ENCODE measurements around the gene PDYN.

Gene PDYN

GRCh38 chr20:1968964-1969363 lies 24.9 kb downstream of the PDYN start:
- H2AFZ ChIP-seq (ENCODE audit: low read length, unreplicated experiment) = no peak overlapping the region
- H3K79me2 ChIP-seq (ENCODE audit: control insufficient read depth, insufficient read depth, low read length, unreplicated experiment) = no peaks in the 10 kb centered on the region
- H3K4me1 ChIP-seq (ENCODE audit: control insufficient read depth, insufficient read depth, low read length, unreplicated experiment) = no peaks in the 10 kb centered on the region
- no peak overlapping the region for H3K27ac ChIP-seq (ENCODE audit: low read depth, low read length)
- H3K27me3 ChIP-seq (ENCODE audit: insufficient read depth, low read length) = peaks cover 78% of the 10 kb centered on the region
- no peak overlapping the region for H3K4me3 ChIP-seq (ENCODE audit: low read depth, low read length)
- H3K36me3 ChIP-seq (ENCODE audit: insufficient read depth, low read length) = no peaks in the 10 kb centered on the region

- Histone ChIP-seq H3K36me3 (ENCODE audit: insufficient read depth, low read length) (no peaks in the 10 kb centered on the region), H3K79me2 (ENCODE audit: control insufficient read depth, insufficient read depth, low read length, unreplicated experiment) (no peaks in the 10 kb centered on the region), H3K27me3 (ENCODE audit: insufficient read depth, low read length) (peaks cover 80% of the 10 kb centered on the region), H3K4me1 (ENCODE audit: control insufficient read depth, insufficient read depth, low read length, unreplicated experiment) (no peaks in the 10 kb centered on the region), H3K4me3 (ENCODE audit: low read depth, low read length) (peak overlapping the region; percentile 46), H2AFZ (ENCODE audit: low read length, unreplicated experiment) (no peak overlapping the region), H3K27ac (ENCODE audit: low read depth, low read length) (no peak overlapping the region)
These were observed 28.1 kb downstream of the PDYN start for GRCh38 chr20:1965520-1966351.

GRCh38 chr20:1964659-1965405 lies 29.0 kb downstream of the PDYN start:
- H3K27ac ChIP-seq (ENCODE audit: low read depth, low read length) = no peak overlapping the region
- no peaks in the 10 kb centered on the region for H3K4me1 ChIP-seq (ENCODE audit: control insufficient read depth, insufficient read depth, low read length, unreplicated experiment)
- no peaks in the 10 kb centered on the region for H3K36me3 ChIP-seq (ENCODE audit: insufficient read depth, low read length)
- no peak overlapping the region; the same call in 1 of the 2 replicates for H3K4me3 ChIP-seq (ENCODE audit: low read depth, low read length)
- H3K79me2 ChIP-seq (ENCODE audit: control insufficient read depth, insufficient read depth, low read length, unreplicated experiment) = no peaks in the 10 kb centered on the region
- peaks cover 76% of the 10 kb centered on the region for H3K27me3 ChIP-seq (ENCODE audit: insufficient read depth, low read length)
- H2AFZ ChIP-seq (ENCODE audit: low read length, unreplicated experiment) = no peak overlapping the region

- Histone ChIP-seq H3K27ac (ENCODE audit: low read depth, low read length) (no peak overlapping the region), H3K4me3 (ENCODE audit: low read depth, low read length) (no peak overlapping the region), H3K4me1 (ENCODE audit: control insufficient read depth, insufficient read depth, low read length, unreplicated experiment) (no peaks in the 10 kb centered on the region), H3K27me3 (ENCODE audit: insufficient read depth, low read length) (peaks cover 75% of the 10 kb centered on the region), H3K79me2 (ENCODE audit: control insufficient read depth, insufficient read depth, low read length, unreplicated experiment) (no peaks in the 10 kb centered on the region), H3K36me3 (ENCODE audit: insufficient read depth, low read length) (no peaks in the 10 kb centered on the region), H2AFZ (ENCODE audit: low read length, unreplicated experiment) (no peak overlapping the region)
These were observed 29.8 kb downstream of the PDYN start for GRCh38 chr20:1964061-1964460.

GRCh38 chr20:1961374-1961773 lies 32.5 kb downstream of the PDYN start:
- Histone ChIP-seq H3K4me1 (ENCODE audit: control insufficient read depth, insufficient read depth, low read length, unreplicated experiment) (no peaks in the 10 kb centered on the region), H3K27me3 (ENCODE audit: insufficient read depth, low read length) (peaks cover 57% of the 10 kb centered on the region), H3K36me3 (ENCODE audit: insufficient read depth, low read length) (no peaks in the 10 kb centered on the region), H2AFZ (ENCODE audit: low read length, unreplicated experiment) (no peak overlapping the region), H3K79me2 (ENCODE audit: control insufficient read depth, insufficient read depth, low read length, unreplicated experiment) (no peaks in the 10 kb centered on the region), H3K27ac (ENCODE audit: low read depth, low read length) (no peak overlapping the region), H3K4me3 (ENCODE audit: low read depth, low read length) (no peak overlapping the region)

- Histone ChIP-seq H3K27me3 (ENCODE audit: insufficient read depth, low read length) (peaks cover 49% of the 10 kb centered on the region), H3K4me1 (ENCODE audit: control insufficient read depth, insufficient read depth, low read length, unreplicated experiment) (no peaks in the 10 kb centered on the region), H3K36me3 (ENCODE audit: insufficient read depth, low read length) (no peaks in the 10 kb centered on the region), H3K79me2 (ENCODE audit: control insufficient read depth, insufficient read depth, low read length, unreplicated experiment) (no peaks in the 10 kb centered on the region), H3K27ac (ENCODE audit: low read depth, low read length) (no peak overlapping the region), H2AFZ (ENCODE audit: low read length, unreplicated experiment) (no peak overlapping the region), H3K4me3 (ENCODE audit: low read depth, low read length) (no peak overlapping the region)
These were observed 34.7 kb downstream of the PDYN start for GRCh38 chr20:1959156-1959555.

- peaks cover 42% of the 10 kb centered on the region for H3K27me3 ChIP-seq (ENCODE audit: insufficient read depth, low read length)
These were observed 35.4 kb downstream of the PDYN start for GRCh38 chr20:1958426-1958825.

GRCh38 chr20:1955217-1955616 lies 38.6 kb downstream of the PDYN start:
- H3K4me3 ChIP-seq (ENCODE audit: low read depth, low read length) = no peak overlapping the region
- no peaks in the 10 kb centered on the region for H3K36me3 ChIP-seq (ENCODE audit: insufficient read depth, low read length)
- no peaks in the 10 kb centered on the region for H3K79me2 ChIP-seq (ENCODE audit: control insufficient read depth, insufficient read depth, low read length, unreplicated experiment)
- no peaks in the 10 kb centered on the region for H3K4me1 ChIP-seq (ENCODE audit: control insufficient read depth, insufficient read depth, low read length, unreplicated experiment)
- H2AFZ ChIP-seq (ENCODE audit: low read length, unreplicated experiment) = no peak overlapping the region
- no peak overlapping the region for H3K27ac ChIP-seq (ENCODE audit: low read depth, low read length)
- peaks cover 14% of the 10 kb centered on the region for H3K27me3 ChIP-seq (ENCODE audit: insufficient read depth, low read length)

More at GRCh38 chr20:1958426-1958825, 35.4 kb downstream of the PDYN start:
- no peak overlapping the region for H3K27ac ChIP-seq (ENCODE audit: low read depth, low read length)
- no peaks in the 10 kb centered on the region for H3K79me2 ChIP-seq (ENCODE audit: control insufficient read depth, insufficient read depth, low read length, unreplicated experiment)
- H3K36me3 ChIP-seq (ENCODE audit: insufficient read depth, low read length) = no peaks in the 10 kb centered on the region
- no peaks in the 10 kb centered on the region for H3K4me1 ChIP-seq (ENCODE audit: control insufficient read depth, insufficient read depth, low read length, unreplicated experiment)
- H3K4me3 ChIP-seq (ENCODE audit: low read depth, low read length) = no peak overlapping the region
- H2AFZ ChIP-seq (ENCODE audit: low read length, unreplicated experiment) = no peak overlapping the region

GRCh38 chr20:1953621-1954020 lies 40.2 kb downstream of the PDYN start:
- no peaks in the 10 kb centered on the region for H3K36me3 ChIP-seq (ENCODE audit: insufficient read depth, low read length)
- H3K79me2 ChIP-seq (ENCODE audit: control insufficient read depth, insufficient read depth, low read length, unreplicated experiment) = no peaks in the 10 kb centered on the region
- peaks cover 3% of the 10 kb centered on the region for H3K27me3 ChIP-seq (ENCODE audit: insufficient read depth, low read length)
- no peak overlapping the region for H3K4me3 ChIP-seq (ENCODE audit: low read depth, low read length)
- no peaks in the 10 kb centered on the region for H3K4me1 ChIP-seq (ENCODE audit: control insufficient read depth, insufficient read depth, low read length, unreplicated experiment)
- no peak overlapping the region for H2AFZ ChIP-seq (ENCODE audit: low read length, unreplicated experiment)
- H3K27ac ChIP-seq (ENCODE audit: low read depth, low read length) = no peak overlapping the region

GRCh38 chr20:1952737-1953530 lies 40.9 kb downstream of the PDYN start:
- Histone ChIP-seq H3K27ac (ENCODE audit: low read depth, low read length) (no peak overlapping the region), H3K27me3 (ENCODE audit: insufficient read depth, low read length) (no peaks in the 10 kb centered on the region; the same call in 1 of the 2 replicates), H3K36me3 (ENCODE audit: insufficient read depth, low read length) (no peaks in the 10 kb centered on the region), H3K79me2 (ENCODE audit: control insufficient read depth, insufficient read depth, low read length, unreplicated experiment) (no peaks in the 10 kb centered on the region), H3K4me1 (ENCODE audit: control insufficient read depth, insufficient read depth, low read length, unreplicated experiment) (no peaks in the 10 kb centered on the region), H2AFZ (ENCODE audit: low read length, unreplicated experiment) (no peak overlapping the region), H3K4me3 (ENCODE audit: low read depth, low read length) (no peak overlapping the region)
